Endodermal cell (in vitro differentiated cells): ENCODE results near the gene SLC22A31. TPM values are rescaled to one million over a fixed set of nuclear protein-coding genes. Genes with fewer than 3 reads are reported as not detected.

Experiments
- DNase-seq: peaks from one replicate; pipeline ENCODE4 v3.0.0-alpha.2; 2017
- H3K27ac ChIP-seq: 2 replicates; pipeline ENCODE4 v1.5.1; 2013; ENCODE audit warnings: mild to moderate bottlenecking, low read depth, low read length, moderate library complexity
- H3K27me3 ChIP-seq: 2 replicates; pipeline ENCODE4 v1.6.1; 2013; ENCODE audit warnings: mild to moderate bottlenecking, low read length, moderate library complexity; ENCODE audit not compliant: insufficient read depth, control insufficient read depth, poor library complexity, severe bottlenecking
- H3K36me3 ChIP-seq: 2 replicates; pipeline ENCODE4 v1.7.0; 2013; ENCODE audit warnings: mild to moderate bottlenecking, low read length, moderate library complexity; ENCODE audit not compliant: control insufficient read depth, insufficient read depth
- H3K4me1 ChIP-seq: one replicate; pipeline ENCODE4 v1.7.0; 2013; ENCODE audit warnings: low read length; ENCODE audit not compliant: control insufficient read depth, insufficient read depth
- H3K4me3 ChIP-seq: 2 replicates; pipeline ENCODE4 v1.5.1; 2013; ENCODE audit warnings: mild to moderate bottlenecking, low read length, moderate library complexity
- H3K9ac ChIP-seq: 2 replicates; pipeline ENCODE4 v1.6.1; 2013; ENCODE audit warnings: mild to moderate bottlenecking, low read length, moderate library complexity; ENCODE audit not compliant: poor library complexity, severe bottlenecking; ENCODE audit errors: extremely low read depth
- H3K9me3 ChIP-seq: 2 replicates; pipeline ENCODE4 v1.6.1; 2013; ENCODE audit warnings: mild to moderate bottlenecking, low read length, moderate library complexity; ENCODE audit not compliant: control insufficient read depth
- H3K27ac Mint-ChIP-seq: 2 replicates; pipeline ENCODE4 v1.8.0; 2020; ENCODE audit warnings: mixed read lengths
- H3K27me3 Mint-ChIP-seq: 2 replicates; pipeline ENCODE4 v1.8.0; 2021; ENCODE audit warnings: mild to moderate bottlenecking, mixed read lengths; ENCODE audit not compliant: insufficient read depth
- H3K36me3 Mint-ChIP-seq: 2 replicates; pipeline ENCODE4 v1.8.0; 2020; ENCODE audit warnings: low read depth, mixed read lengths
- H3K4me1 Mint-ChIP-seq: 2 replicates; pipeline ENCODE4 v1.8.0; 2020; ENCODE audit warnings: mixed read lengths
- H3K4me3 Mint-ChIP-seq: 2 replicates; pipeline ENCODE4 v1.8.0; 2020; ENCODE audit warnings: mild to moderate bottlenecking, moderate library complexity, mixed read lengths
- H3K9me3 Mint-ChIP-seq: 2 replicates; pipeline ENCODE4 v1.8.0; 2020; ENCODE audit warnings: mild to moderate bottlenecking, mixed read lengths
- CTCF ChIP-seq: fragments of 200-600 bp; sonication (generic); conservative IDR thresholded peaks from 2 replicates; pipeline ENCODE4 v1.5.0; 2021; ENCODE audit warnings: antibody characterized with exemption, mild to moderate bottlenecking
- WGBS, 2 experiments: methylation state at CpG; one replicate each; pipeline versions ENCODE4 v1.1.5 to v1.1.7; 2013; ENCODE audit warnings: missing lambda C conversion rate in 2 of 2, mixed read lengths in 1 of 2; ENCODE audit not compliant: insufficient coverage in 1 of 2, insufficient read length in 1 of 2; 5-methylcytosine and 5-hydroxymethylcytosine counted together
- total RNA-seq, 2 donors: library from RNA; stranded (reverse); fragmentation: NEBNext Ultra II Directional in 1 of 2; extraction: Animal tissue kit (Norgen Biotek cat#: 25700) in 1 of 2; gene quantifications; 2 replicates in 1 of 2; 3 replicates in 1 of 2; pipeline ENCODE4 v1.2.1, GENCODE V29; 2021

SLC22A31 gene
- total RNA-seq, 2 donors from 2014 or later: 9.7 to 33.9 TPM

- H3K4me1 ChIP-seq: no peaks in the 10 kb centered on the region
- Mint-ChIP-seq H3K9me3 (no peaks in the 10 kb centered on the region), H3K27ac (no peak overlapping the region), H3K36me3 (no peaks in the 10 kb centered on the region), H3K4me1 (no peaks in the 10 kb centered on the region), H3K4me3 (no peak overlapping the region), H3K27me3 (peaks cover 8% of the 10 kb centered on the region)
- no peak overlapping the region for H3K9ac ChIP-seq
- DNase-seq: no peak
- H3K27me3 ChIP-seq: peaks cover 3% of the 10 kb centered on the region
- WGBS, 2 experiments: 90 to 92% methylated on average over 20 to 24 of the region's 24 CpGs
- TF ChIP-seq CTCF: no peak
- H3K9me3 ChIP-seq: no peaks in the 10 kb centered on the region
- no peak overlapping the region for H3K27ac ChIP-seq
- H3K4me3 ChIP-seq: no peak overlapping the region
- no peaks in the 10 kb centered on the region for H3K36me3 ChIP-seq
Observed at GRCh38 chr16:89178453-89179147, 21.7 kb downstream of the SLC22A31 start.

GRCh38 chr16:89177501-89177900, 22.8 kb downstream of the SLC22A31 start:
- H3K27me3 ChIP-seq: peaks cover 12% of the 10 kb centered on the region
- Mint-ChIP-seq H3K27me3 (peaks cover 10% of the 10 kb centered on the region), H3K27ac (no peak overlapping the region), H3K9me3 (no peaks in the 10 kb centered on the region), H3K4me1 (no peaks in the 10 kb centered on the region), H3K4me3 (no peak overlapping the region), H3K36me3 (no peaks in the 10 kb centered on the region)
- no peak overlapping the region for H3K27ac ChIP-seq
- H3K9me3 ChIP-seq: no peaks in the 10 kb centered on the region
- no peak for DNase-seq
- peaks cover 2% of the 10 kb centered on the region for H3K4me1 ChIP-seq
- 81 to 90% methylated on average over 6 to 10 of the region's 12 CpGs for WGBS, 2 experiments
- H3K4me3 ChIP-seq: no peak overlapping the region
- no peaks in the 10 kb centered on the region for H3K36me3 ChIP-seq
- H3K9ac ChIP-seq: no peak overlapping the region
- no peak for TF ChIP-seq CTCF

- no peak for TF ChIP-seq CTCF
- Histone ChIP-seq H3K27ac (no peak overlapping the region), H3K9me3 (no peaks in the 10 kb centered on the region), H3K4me1 (peaks cover 2% of the 10 kb centered on the region), H3K4me3 (no peak overlapping the region), H3K9ac (no peak overlapping the region), H3K27me3 (peaks cover 18% of the 10 kb centered on the region), H3K36me3 (no peaks in the 10 kb centered on the region)
- H3K27me3 Mint-ChIP-seq: peaks cover 12% of the 10 kb centered on the region
- no peak for DNase-seq
- WGBS, 2 experiments: 89 to 95% methylated on average over 4 to 9 of the region's 9 CpGs
- H3K36me3 Mint-ChIP-seq: no peaks in the 10 kb centered on the region
- no peak overlapping the region for H3K27ac Mint-ChIP-seq
- H3K4me3 Mint-ChIP-seq: no peak overlapping the region
- no peaks in the 10 kb centered on the region for H3K4me1 Mint-ChIP-seq
- H3K9me3 Mint-ChIP-seq: no peaks in the 10 kb centered on the region
Observed at GRCh38 chr16:89176717-89177116, 23.6 kb downstream of the SLC22A31 start.
